NCI-H1436 (cell line): ENCODE results near the gene IGFBP6.

Source experiments
- DNase-seq: peaks from one replicate; lab custom pipeline; 2025; lab: John Stamatoyannopoulos, UW

IGFBP6 gene

DNA sequence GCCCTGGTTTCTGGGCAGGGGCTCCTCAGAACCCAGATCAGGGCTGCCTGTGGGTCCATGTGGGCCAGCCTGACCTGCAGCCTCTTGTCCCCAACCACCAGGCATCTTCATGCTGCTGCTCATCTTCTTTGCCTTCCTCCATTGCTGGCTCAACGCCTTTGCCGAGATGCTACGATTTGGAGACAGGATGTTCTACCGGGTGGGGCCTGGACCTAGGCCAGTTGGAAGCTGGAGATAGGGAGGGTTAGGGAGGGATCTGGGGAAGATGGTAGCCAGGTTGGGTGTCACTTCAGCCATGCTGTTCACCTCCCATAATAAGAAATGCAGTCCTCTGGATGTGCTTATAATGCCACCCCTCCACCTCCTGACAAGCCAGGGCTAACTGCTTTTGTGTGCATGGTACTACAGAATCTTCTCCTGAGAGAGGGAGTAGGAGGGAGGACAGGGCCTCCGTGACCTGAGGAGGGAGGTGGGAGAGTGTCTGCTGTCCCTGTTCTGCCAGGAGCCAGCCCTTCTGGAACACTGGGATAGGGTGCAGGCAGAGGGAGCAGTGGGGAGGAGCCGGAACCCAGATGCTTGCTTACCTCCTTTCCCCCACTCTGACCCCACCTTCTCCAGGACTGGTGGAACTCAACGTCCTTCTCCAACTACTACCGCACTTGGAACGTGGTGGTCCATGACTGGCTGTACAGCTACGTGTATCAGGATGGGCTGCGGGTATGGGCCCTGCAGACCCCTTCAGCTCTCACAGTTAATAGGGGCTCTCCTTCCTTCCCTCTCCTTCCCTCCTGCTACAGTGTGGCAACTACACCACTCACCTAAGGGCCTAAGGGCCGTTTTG lies 23.4 kb downstream of the IGFBP6 start:
- DNase-seq = no peak

DNA sequence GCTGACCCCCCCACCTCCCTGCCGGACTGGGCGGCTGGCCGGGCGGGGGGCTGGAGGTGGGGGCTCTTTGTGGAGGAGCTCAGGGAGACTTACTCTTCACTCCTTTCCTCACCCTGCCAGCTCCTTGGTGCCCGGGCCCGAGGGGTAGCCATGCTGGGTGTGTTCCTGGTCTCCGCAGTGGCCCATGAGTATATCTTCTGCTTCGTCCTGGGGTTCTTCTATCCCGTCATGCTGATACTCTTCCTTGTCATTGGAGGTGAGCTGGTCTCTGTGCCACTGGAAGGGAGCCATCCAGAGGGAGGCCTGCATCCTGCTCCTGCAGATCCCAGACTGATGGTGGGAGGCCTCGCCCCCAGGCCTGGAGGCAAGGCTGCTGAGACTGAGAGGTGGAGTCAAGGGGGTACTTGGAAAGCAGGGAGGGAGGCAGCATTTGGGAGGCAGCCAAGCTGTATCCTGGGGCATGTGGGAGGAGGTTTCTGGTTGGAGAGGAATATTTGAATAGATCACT lies 25.5 kb downstream of the IGFBP6 start:
- no peak for DNase-seq

DNA sequence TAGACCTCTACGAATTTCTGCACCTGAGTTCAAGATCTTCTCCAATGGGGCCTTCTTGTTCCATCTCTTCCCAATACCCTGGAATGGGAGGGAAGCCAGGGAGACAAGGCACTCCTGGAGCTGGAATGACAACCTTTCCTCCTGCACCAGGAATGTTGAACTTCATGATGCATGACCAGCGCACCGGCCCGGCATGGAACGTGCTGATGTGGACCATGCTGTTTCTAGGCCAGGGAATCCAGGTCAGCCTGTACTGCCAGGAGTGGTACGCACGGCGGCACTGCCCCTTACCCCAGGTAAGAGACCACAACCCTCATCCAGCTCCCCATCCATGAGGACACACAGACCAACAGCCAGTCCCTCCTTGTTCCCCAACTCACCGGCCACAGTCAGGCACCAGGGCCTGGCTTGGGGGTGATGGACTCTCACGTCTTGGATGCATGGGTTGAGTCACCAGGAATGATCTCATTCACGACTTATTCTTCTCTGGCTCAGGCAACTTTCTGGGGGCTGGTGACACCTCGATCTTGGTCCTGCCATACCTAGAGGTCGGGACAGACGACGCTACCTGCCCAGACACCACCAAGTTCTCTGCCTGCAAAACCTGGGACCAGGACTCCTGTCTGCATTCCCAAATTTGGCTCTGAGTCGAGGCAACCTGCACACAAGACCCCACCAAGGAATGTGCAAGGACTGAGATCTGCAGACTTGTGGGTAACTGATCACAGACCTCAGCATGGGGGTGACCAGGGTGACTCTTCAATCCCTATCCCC lies 26.3 kb downstream of the IGFBP6 start:
- DNase-seq = no peak

DNA sequence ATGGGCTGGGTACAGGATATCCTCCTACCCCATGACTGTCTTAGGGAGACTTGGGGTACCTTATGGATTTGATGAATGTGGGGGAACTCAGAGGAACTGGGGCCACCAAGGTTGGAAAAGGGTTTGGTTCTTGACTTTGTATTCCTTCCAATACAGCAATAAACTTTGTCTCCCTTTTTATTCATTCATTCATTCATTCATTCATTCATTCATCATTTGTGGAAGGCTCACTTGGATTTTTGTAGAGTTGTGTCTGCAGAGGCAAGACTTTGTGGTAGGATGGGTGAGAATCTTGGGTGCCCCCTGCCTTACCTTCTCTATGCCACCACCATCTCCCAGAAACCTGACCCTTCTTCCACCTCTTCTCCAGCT lies 26.9 kb downstream of the IGFBP6 start:
- DNase-seq = no peak

DNA sequence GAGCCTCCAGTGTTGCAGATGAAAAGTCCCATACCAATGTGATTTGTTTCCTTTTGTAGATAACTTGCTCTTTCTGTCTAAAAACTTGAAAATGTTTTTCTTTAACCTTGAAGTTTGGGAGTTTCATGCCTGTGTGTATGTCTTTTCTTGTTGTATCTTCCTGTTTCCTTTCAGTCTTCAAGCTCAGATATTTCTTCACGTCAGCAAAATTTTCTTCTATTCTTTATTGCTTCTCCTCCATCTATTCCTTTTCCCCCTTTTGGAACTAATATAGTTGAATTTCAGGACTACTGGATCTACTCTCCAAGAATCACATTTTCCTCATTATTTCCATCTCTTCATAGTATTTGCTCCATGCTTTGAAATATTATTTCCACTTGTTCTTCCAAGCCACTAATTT lies 29.7 kb downstream of the IGFBP6 start:
- DNase-seq = no peak

DNA sequence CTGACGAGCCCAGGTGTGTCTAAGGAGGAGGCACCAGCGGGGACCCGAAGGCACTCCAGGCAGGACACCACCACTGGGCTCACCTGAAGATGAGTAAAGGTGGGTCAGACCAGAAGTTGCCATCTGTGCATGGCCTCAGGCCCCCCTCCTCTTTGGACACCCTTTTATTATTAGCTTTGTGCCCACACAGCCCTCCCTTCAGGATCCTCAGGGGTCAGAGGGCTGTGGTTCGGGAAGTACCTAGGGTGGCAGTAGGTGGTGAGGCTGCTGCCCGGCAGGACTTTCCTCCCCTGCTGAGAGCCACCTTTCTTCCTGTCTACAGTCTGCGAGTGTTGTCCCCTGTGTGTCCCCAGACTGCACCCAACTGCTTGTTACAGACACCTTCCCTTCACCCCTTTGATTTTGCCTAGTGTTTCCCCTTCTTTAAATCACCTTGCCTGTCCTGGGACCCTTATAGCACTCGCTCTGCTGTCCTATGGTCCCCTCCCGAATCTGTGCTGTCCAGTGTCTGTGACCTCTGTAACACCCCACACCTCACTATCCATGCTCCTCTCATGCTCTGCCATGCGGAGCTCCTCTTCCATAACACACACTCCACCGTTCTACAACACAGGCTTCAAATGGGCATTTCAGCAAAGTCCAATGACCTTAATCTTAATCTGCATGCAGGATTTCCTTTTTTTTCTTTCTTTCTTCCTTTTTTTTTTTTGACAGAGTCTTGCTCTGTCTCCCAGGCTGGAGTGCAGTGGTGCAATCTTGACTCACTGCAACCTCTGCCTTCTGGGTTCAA lies 31.5 kb downstream of the IGFBP6 start:
- no peak for DNase-seq

DNA sequence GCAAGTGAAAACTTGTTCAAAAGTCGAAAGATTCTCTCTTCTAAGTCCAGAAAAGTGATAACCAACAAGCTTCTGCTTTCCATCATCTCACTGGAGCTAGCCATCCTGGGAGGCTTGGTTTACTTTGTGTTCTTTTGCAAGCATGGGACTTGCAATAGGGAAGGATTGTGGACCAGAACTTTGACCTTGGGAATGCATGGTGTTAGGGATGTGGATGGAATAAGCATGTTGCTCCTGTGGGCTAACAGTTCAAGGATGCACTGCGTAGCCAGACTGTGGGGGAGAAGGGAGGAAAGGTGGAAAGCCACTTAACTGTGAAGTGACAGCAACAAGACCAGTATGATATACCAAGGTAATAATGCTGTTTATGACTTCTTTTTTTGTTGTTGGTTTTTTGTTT lies 34.4 kb downstream of the IGFBP6 start:
- no peak for DNase-seq

DNA sequence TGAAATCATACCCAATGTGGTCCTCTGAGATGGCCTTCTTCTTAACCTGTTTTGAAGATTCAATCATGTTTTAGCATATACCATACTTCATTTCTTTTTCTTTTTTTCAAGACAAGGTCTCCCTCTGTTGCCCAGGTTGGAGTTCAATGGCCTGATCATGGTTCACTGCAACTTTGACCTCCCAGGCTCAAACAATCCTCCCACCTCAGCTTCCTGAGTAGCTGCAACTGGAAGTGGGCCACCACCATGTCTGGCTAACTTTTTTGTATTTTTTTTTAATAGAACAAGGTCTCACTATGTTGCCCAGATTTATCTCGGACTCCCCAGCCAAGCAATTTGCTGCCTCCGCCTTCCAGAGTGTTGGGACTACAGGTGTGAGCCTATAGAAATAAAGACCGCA lies 36.3 kb downstream of the IGFBP6 start:
- DNase-seq = no peak

DNA sequence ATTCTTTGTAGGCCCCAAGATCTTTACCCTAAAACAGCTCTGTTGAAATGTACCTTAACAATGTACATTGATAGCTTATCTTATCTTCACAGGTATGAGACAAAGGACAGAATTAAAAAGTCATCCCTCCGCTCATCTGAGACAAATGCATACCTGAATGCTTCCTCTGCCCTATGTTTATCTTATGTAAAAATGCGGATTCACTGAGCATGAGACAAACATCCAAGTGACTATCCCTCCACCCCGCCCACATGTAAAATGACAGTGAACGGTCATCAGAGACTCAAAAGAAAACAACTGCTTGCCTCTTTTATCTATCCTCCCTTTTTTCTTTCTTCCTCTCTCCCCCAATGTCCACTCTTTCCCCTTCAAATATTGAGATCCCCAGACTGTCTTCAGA lies 45.9 kb downstream of the IGFBP6 start:
- no peak for DNase-seq

DNA sequence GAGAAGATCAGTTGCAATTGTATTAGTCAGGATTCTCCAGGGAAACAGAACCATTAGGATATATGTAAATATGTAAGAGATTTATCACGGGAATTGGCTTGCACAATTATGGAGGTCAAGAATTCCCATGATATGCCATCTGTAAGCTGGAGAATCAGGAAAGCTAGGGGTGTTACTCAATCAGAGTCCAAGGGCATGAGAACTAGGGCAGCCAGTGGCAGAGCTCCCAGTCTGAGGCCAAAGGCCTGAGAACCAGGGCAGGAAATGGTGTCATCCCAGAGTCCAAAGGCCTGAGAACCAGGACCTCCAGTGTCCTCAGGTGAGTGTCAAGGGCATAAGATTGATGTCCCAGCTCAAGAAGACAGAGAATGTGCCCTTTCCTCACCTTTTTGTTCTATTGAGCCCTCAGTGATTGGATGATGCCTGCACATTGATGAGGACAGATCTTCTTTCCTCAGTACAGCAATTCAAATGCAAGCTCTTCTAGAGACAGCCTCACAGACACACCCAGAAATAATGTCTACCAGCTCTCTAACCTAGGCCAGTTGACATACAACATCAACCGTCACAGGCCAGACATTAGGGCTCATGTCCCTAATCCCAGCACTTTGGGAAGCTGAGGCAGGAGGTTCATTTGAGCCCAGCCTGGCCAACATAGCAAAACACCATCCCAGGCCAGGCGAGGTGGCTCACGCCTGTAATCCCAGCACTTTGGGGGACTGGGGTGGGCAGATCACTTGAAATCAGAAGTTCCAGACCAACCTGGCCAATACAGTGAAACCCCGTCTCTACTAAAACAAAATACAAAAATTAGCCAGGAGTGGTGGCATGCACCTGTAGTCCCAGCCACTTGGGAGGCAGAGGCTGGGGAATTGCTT lies 48.2 kb downstream of the IGFBP6 start:
- DNase-seq = no peak

DNA sequence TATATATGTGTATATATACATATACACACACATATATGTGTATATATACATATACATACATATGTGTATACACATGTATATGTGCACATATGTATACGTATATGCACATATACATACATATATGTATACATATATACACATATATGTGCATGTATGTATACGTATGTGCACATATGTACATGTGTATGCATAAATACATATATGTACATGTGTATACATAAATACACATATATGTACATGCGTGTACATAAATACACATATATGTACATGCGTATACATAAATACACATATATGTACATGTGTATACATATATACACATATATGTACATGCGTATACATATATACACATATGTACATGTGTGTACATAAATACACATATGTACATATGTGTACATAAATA lies 49.7 kb downstream of the IGFBP6 start:
- no peak for DNase-seq

DNA sequence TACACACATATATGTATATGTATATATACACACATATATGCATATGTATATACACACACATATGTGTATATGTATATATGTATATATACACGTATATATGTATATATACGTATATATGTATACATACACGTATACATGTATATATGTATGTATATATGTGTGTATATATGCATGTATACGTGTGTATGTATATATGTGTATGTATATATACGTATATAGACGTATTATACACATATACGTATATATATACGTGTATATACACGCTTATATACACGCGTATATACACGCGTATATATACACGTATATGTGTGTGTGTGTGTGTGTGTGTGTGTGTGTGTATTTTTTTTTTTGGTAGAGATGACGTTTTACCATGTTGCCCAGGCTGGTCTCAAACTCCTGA lies 50.2 kb downstream of the IGFBP6 start:
- no peak for DNase-seq

DNA sequence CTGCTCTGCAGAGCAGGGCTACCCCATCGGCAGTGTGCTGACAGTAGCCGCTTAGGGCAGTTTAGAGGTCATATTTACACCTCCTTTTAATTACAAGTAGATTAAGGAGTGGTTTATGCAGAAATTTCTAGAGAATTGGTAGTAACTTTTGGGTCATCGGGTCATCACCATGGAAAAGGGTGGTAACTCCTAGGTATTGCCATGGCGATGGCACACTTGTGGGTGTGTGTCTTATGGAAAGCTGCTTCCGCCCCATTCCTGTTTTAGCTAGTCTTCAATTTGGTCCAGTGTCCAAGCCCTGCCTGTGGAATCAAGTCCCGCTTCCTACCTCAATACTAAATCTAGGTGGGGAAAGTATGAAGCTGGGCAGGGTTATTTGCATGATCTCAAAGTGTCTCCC lies 53.6 kb downstream of the IGFBP6 start:
- no peak for DNase-seq
